Stomach (tissue), 4 donors: Measurements from ENCODE around the gene RGS17.

Source experiments
- POLR2A ChIP-seq, 4 donors: fragments of 450-650 bp; IDR thresholded peaks; one replicate each; pipeline ENCODE4 v1.6.1; 2016; ENCODE audit warnings: antibody characterized with exemption in 4 of 4, control low read depth in 2 of 4, mild to moderate bottlenecking in 1 of 4, moderate library complexity in 1 of 4
- POLR2AphosphoS5 ChIP-seq, 3 donors: sonication (generic); formaldehyde crosslinking; IDR thresholded peaks; one replicate each; pipeline ENCODE4 v1.6.1; 2016; ENCODE audit warnings: antibody characterized with exemption in 3 of 3
- TF ChIP-seq, protein P1 (sequence below), 7 experiments: fragments of 450-650 bp in 4 of 7; fragments of 200-600 bp in 3 of 7; sonication (generic) in 3 of 7; IDR thresholded peaks; one replicate each; pipeline ENCODE4 v1.5.1; 2016 to 2019; ENCODE audit warnings: antibody characterized with exemption in 7 of 7, control low read depth in 2 of 7, mild to moderate bottlenecking in 1 of 7

DNA sequence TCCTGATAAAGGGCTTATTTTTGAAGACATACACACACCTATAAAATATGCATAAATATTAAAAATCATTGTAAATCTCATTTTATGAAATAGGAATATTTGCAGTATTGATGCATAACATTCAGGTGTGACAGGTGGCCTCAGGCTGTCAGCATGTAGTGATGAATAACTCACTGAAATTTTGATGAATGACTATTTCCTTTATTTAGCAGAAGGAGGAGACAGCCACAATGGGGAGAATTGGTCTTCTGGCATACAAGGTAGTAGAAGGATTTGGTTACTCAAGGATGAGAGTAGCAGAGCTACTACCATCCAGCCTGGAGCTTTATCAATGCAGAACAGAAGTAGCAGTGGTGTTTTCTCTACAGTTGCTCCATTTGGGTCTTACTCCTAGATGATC lies 47.2 kb downstream of the RGS17 start:
- TF ChIP-seq, protein P1, sequence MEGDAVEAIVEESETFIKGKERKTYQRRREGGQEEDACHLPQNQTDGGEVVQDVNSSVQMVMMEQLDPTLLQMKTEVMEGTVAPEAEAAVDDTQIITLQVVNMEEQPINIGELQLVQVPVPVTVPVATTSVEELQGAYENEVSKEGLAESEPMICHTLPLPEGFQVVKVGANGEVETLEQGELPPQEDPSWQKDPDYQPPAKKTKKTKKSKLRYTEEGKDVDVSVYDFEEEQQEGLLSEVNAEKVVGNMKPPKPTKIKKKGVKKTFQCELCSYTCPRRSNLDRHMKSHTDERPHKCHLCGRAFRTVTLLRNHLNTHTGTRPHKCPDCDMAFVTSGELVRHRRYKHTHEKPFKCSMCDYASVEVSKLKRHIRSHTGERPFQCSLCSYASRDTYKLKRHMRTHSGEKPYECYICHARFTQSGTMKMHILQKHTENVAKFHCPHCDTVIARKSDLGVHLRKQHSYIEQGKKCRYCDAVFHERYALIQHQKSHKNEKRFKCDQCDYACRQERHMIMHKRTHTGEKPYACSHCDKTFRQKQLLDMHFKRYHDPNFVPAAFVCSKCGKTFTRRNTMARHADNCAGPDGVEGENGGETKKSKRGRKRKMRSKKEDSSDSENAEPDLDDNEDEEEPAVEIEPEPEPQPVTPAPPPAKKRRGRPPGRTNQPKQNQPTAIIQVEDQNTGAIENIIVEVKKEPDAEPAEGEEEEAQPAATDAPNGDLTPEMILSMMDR (IDR thresholded peaks at IDR 0.05), result no peak
- TF ChIP-seq POLR2A (IDR thresholded peaks at IDR 0.05) (no peak), POLR2AphosphoS5 (IDR thresholded peaks at IDR 0.05) (no peak)
